NCI-H524 (cell line): Measurements from ENCODE around the gene B4GALT1.

ENCODE experiments used
- DNase-seq, 2 experiments: peaks; one replicate each; lab custom pipeline; 2025; lab: John Stamatoyannopoulos, UW

B4GALT1 gene

DNA sequence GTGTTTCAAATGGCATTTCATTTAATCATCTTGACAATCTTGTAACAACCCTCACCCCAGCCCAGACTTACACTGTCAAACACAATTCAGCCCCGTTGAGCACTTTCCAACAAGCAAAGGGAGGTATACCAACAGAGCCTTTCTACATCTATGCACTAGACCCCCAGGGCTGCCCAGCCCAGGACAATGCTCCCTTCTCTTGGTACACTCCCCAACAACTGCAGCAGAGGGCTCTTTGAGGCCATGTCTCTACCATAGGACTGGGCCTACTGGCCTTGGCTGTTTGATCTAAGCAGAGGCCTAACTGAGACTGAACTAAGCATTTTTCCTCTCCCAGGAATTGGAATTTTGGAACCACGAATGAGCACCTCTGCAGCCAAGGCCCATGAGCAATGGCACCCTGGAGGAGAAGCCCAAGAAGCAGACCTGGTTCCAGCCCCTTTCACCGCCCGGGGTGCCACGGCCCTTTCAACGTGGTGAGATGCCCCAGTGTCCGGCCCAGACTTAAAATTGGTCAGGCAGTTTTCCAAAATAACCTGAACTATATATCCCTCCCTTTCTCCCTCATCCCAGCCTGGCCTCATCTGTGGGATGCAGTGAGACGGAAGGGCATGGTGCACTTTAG lies 43.6 kb downstream of the B4GALT1 start:
- DNase-seq, result no peak

DNA sequence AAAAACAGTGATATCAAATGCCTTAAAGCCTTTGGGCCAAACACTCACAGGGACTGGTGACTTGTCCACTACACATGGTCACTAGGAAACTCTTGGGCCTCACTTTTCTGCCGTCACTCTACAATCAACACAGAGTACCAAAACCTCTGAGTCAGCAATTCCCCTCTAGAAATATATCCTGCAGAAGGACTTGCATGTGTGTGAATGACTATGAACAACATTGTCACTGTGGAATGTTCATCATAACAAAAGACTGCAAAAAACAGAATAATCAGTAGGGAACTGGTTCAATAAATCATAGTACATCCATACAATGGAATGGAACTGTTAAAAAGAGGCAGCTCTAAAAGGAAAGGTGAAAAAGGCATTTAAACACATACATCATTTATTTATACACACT lies 46.5 kb downstream of the B4GALT1 start:
- no peak for DNase-seq

DNA sequence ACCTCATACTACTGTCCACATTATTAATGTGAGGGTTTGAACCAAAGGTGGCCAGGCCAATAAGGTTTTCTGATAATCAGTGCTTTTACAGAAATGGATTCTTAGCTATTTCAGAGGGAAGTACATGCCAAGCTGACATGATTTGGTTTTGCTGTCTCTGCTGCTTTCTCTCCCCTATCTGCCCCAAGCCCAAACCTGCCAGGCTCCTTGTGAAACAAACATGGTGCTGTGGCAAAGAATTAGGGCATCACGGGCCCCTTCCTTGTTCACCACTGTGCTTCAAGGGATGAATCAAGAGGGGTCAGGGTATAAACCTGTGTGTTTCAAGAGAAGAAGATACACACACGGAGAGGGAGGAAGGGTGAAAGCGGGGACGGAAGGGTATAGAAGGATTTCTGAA lies 49.3 kb downstream of the B4GALT1 start:
- DNase-seq, result no peak

DNA sequence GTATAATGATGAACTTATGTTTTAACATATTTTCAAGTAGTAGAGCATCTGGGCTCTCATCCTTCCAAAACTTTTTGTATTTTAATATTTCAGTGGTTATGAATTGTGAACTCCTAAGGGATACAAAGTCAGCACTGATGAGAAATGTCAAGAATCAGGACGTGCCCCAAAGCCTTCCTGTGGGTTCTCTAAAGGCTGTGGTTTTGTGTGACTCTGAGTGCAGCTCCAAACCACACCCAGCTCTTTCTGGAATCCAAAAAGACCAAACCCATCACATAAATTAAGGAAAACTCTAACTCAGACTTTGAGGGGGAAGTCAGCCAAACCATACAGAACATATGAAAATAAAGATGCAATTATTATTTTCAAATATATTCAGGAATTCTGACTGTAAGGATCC lies 49.8 kb downstream of the B4GALT1 start:
- DNase-seq, result no peak

DNA sequence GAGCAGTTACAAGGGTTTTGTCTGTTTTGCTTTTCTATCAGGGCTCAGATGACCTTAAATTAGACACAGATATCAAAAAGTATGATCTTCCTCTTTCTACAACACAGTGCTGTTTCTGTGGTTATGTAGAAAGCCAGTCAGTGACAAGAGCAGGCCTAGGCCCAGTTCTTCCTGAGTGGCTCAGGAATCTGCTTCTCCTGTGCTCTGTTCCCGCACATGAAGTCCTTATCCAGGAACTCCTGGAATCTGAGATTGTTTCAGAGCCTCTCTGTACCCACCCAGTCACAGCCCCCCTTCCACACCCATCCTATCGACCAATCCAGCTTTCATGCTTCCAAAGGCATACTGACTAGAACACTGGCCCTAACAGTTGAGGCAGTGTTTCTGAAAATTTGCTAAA lies 50.3 kb downstream of the B4GALT1 start:
- no peak for DNase-seq

DNA sequence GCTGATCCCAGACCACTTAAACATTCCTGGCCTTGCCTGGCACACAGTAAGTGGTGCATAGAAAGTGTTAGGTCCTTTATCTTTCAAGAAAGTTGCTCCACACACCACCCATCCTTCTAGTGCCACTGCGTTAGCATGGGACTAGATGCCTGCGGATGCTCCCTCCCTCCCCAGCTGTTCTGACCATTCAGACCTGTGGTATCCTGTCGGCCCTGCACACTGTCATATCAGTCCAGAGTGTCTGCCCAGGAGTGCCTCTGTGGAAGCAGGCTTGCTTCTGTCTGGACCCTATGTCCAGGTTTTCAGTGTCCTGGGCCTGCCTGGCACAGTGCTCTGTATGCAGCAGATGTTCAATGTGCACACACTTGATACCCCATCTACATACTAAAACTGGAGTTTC lies 52.4 kb downstream of the B4GALT1 start:
- DNase-seq, result no peak

DNA sequence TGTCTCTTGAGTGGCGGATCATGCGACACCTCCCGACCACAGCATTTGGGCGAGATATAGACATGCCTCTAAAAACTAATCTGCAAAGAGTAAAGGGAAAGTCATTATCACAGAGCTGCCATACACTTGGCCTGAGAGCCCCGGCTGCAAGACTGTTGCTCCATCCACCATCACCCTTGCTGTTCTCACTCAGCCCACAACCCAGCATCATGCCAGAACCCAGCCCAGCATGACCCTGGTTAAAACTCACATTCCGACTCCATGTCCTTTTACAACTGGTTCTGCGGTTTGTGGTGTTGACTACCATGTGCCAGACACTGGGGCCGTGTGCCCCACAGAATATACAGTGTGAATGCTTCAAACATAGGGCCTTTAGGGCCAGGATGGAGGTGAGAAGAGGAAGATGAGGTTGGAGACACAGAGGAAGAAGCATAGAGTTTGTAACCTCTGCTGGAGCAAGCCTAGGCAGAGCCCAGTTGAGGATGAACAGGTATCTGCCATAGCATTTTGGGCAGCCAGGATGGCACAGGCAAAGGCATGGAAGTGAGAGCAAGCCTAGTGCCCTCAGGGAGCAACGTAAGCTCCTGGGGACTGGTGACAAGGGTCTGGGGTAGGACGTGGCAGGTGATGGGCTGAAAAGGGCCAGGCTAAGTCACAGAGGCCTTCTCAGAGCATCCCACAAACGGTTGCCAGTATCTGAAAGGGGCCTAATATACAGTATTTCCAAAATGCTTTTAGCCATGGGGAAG lies 53.2 kb downstream of the B4GALT1 start:
- DNase-seq, result no peak

DNA sequence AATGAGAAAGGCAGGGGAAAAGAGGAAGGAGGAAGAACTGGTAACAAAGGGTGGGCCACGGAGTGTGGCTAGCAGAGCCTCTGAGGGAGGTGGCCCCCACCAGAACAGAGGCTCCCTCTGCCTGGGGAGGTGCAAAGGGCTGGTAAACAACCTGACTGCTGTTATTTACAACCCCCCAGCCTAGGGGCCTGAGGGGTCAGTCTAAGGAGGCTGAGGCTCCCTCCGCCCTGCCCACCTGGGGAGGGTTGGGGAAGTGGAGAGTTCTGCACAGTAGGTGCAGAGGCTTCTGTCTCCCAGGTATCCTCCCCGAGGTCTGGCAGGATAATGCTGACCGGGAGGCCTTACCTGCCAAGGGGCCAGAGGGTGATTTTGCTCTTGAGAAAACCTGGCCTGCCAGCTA lies 55.0 kb downstream of the B4GALT1 start:
- no peak for DNase-seq

DNA sequence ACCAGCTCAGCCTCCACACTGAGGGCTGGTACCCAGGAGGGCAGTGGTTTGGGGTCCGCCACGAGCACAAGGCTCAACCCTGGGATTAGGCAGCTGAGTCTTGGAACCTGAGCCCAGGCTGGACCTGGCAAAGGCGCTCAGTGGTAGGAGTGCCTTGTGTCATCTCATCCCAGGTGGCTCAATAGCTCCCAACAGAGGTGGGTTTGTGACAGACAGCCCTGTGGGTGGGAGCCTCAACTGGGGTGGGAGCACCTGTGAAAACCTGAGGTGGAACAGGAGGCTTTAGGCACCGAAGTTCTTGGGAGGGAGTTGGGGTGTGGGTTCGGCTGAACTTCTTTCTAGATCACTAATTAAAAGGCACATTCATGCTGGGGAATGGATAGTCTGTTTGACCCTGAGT lies 55.5 kb downstream of the B4GALT1 start:
- no peak for DNase-seq

DNA sequence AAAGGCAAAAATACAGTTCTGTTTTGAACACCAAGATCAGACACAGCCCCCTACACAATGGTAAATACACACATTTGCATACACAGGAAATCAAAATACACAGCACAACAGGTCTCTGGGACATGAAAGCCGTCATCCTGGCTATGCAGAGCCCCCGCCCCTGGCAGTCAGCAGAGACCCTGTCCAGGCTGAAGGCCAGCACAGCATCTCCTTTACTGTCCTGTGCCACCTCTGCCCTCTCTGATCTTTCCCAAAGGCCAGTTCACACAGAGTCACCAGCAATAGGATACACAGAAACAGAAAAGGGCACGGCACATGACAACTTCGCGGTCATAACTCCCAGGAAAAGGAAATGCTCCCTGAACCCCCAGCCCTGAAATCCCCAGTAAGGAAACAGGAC lies 56.5 kb downstream of the B4GALT1 start:
- DNase-seq, result no peak

DNA sequence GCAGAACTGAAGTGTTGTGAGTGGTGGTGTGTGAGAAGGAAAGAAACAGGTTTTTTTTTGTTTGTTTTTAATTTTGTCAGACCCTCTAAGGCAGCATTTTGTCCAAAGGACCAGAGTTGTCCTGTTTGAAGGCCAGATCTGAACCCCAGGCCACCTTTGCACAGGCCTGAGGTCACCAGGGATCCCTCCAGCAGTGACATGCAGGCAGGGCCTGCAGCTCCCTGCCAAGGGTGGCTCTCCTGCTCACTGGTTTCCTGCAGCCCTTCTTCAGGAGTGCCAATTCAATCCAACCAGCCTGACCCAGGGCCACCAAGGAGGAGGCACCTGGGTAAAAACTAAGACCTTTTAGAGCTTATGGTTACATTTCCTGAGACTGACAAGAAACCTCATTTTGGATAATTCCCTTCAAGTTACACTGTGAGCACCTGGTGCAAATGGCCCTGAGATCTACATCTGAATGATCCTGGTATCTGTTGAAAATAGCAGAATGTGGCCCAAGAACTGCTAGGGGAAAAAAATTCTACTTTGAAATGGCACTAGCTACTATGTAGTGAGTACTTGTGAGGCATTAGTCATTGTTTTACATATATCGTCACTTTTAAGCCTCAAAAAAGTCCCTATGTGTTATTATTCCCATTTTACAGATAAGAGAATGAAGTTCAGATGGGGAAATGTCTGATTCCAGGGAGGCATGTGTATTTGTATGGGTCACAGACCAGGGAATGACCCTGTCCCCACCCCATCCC lies 57.1 kb downstream of the B4GALT1 start:
- DNase-seq, result no peak

DNA sequence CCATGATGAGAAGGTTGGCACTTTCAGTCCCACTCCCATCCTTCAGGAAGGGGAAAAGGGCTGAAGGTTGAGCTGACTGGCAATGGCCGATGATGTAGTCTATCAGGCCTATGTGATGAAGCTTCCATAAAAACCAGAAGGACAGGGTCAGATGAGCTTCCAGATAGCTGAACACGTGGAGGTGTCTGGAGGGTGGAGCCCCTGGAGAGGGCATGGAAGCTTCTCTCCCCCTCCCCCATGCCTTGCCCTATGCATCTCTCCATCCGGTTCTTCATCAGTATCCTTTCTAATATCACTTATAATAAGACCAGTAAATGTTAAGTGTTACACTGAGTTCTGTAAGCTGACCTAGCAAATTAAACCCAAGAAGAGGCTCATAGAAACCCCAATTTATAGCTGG lies 58.0 kb downstream of the B4GALT1 start:
- DNase-seq, result no peak

DNA sequence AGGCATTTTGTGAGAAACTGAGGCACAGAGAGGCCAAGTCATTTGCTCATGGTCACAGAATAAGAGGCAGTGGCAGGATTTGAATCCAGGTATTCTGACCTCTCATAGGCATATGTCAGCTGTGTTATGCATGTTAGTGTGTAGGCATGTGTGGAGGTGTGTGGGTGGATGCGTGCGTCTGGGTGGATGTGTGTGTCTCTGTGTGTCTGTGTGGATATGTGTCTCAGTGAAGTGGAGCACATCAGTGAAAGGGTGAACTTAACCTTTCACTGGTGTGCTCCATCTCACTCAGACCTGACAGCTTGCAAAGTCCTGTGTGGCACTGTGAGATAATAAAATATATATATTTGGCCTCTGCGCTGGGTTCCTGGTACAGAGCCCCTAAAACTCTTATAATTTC lies 58.7 kb downstream of the B4GALT1 start:
- DNase-seq, result no peak

DNA sequence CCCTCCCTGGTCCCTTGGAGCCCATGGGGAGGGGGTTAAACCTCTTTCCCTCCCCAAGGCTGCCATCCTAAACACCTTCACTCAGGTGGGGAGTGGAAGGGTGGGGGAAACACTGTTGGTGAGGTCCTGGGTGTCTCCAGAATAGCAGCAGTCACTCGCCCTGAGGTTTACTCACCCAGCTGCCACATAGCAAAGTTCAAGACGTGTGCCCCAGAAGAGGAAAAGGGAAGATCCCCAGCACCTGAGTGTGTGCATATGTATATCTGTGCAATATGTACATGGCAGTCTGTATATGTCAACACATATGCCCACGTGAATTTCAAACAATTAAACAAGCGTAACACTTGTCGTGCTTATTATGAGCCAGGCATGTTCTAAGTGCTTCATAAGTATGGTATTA lies 59.4 kb downstream of the B4GALT1 start:
- no peak for DNase-seq

DNA sequence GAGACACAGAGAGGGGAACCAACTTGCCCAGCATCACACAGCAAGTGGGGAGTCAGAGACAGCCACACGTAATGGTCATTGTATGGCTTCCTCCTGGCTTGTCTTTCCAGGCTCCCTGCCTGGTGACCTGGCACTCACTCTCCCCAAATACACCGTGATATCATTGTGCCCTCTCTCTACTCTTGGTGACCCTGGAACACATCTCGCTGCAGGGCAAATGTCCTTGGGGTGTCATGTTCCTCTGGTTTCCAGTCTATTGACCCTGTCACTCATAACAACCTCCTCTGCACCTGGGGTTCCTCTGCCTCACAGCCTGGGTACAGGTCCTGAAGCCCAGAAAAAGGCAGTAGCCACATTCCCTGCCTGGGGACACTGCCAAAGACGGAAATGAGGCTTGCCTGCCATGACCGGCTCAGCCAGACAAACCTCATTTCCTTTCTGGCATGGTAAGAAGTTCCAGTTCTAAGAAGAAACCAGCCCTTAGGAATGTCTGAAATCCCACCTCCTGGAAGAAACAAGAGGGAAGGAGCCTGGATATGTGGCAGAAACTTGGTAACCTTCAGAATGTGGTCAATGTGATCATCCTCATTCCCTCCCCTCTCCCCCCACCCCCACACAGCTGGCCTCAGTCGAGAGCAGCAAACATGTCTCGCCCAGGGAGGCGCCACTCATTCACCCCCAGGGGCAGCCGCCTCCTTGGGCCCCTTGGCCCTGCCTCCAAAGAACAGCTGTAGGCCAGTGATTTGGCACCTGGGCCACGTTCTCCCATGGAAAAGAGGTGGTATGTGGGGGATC lies 60.1 kb downstream of the B4GALT1 start:
- DNase-seq, result no peak

DNA sequence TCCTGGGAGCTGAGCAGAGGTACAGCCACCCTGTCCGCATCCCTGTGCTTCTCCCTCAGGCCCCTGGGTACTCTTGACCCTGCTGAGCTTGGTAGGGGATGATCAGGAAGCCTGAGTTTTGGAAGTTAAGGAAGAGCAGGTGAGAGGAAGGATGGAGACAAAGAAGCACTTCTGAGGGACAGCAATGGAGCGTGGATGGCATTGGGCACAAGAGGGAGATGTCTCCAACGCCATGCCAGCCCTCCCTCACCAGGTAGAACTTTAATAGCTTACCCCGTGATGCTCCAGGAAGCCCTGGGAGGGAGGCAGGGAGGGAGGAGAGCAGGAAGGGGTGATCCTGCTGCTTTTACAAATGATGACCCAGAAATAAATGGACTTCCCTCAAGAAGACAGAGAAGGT lies 60.8 kb downstream of the B4GALT1 start:
- no peak for DNase-seq

DNA sequence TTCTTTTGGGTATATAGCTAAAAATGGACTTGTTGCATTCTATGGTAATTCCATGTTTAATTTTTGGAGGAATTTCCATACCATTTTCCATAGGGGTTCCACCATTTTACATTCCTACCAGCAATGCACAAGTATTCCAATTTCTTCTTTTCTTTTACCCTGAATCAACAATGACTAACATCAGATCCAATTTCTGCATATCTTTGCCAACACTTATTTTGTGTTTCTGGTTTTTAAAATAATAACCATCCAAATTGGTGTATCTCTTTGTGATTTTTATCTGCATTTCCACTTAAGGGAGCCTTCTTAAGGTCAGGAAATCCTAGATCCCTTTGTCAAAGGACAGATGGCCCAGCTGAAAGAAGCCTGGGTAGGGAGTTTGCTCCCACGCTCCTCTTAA lies 61.2 kb downstream of the B4GALT1 start:
- no peak for DNase-seq

DNA sequence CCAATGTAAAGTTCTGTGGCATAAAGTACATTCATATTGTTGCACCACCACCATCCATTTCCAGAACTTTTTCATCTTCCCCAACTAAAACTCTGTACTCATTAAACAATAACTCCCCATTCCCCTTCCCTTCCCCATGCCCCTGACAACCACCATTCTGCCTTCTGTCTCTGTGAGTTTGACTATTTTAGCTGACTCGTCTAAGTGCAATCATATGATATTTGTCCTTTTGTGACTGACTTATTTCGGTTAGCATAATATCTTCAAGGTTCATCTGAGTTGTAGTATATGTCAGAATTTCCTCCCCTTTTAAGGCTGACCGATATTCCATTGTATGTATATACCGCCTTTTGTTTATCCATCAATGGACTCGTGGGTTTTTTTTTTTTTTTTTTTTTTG lies 61.6 kb downstream of the B4GALT1 start:
- DNase-seq, result no peak

DNA sequence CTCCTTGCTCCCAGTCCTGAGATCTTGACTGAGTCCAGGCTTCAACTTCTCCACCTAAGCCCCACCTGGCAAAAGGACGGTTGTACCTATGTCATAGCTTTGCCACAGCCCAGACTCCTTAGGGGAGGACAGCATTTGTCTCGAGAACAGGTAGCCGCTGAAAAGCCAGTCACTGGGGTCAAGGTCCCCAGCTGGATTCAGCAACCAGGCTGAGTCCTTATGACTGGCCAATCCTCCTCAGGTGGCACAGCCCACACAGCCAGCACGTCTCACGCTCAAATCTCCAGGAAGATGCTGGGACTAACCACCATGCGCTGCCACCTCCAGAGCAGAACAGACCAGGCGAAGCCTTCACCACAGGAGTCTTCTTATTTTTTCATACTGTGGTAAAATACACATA lies 62.7 kb downstream of the B4GALT1 start:
- no peak for DNase-seq

DNA sequence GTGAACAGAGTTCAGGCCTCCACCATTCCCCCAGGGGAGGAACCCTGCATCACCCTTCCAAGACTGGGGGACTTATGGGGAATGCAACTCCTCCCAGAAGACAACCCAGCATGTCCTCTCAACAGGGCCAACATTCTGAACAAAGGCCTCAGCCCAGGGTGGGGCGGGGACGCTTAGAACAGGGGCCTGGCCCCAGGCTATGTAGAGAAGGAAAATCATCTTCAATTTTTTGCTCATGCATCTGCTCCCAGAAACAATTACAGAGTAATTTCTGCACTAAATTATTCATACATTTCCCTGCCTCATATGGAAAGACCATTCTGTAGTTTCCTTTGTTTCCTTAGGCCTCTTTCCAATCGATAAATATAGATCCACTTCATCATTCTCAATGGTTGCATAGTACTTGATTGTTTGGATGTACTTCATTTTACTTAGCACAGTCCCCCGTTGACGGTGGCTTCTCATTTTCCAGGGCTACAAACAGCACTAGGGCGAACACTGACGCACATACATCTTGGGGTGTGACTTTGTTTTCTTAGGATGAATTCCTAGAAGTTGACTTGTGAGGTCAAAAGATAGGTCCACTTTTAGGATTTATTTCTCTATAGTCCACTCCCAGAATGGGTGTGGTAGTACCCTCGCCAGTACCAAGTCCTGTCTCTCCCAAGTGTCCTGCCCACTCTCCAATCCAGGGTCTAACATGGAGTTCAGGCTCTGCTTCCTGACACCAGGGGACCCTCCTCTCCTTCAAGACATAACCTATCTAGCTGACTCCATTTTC lies 63.4 kb downstream of the B4GALT1 start:
- DNase-seq, result no peak

DNA sequence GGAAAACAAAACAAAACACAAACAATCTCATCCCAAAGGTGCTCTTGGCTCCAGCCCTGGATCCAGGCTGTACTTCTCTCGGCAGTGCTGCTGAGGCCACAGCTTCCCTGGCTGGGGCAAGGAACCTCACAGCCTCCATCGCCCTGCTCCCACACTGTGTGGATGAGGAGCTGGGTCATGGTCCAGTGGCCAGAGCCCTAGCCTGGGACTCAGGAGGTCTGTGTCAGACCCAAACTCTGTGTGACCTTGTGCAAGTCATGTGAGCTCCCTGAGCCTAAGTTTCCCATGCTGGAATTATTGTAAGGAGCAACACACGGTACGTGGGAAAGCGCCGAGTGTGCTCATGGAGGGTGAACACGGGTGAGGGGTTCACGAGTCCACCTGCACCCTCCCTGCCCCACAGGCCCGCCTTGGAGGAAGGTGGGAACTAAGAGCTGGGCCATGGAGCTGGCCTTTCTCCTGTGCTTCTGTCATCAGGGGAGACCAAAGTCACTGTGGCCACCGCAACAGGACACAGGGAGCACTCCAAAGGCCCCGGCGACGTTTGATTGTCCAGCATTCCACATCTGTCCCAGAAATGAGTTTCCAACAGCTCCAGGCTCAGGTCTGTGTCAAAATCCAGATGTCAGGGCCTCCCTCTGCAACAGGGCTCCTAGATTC lies 64.5 kb downstream of the B4GALT1 start:
- no peak for DNase-seq
